Stimulated activated CD4-positive, alpha-beta T cell treated with anti-CD3 and anti-CD28 coated beads, Interleukin-15, amount 100 ng/mL, for 48 hours (primary cell): Measurements from ENCODE around the gene DGKZ.

Experiments used
- DNase-seq, 2 donors: peaks; one replicate each; pipeline ENCODE4 v3.0.0-alpha.2; 2020; ENCODE audit warnings: low read depth in 2 of 2

The DGKZ gene

DNA sequence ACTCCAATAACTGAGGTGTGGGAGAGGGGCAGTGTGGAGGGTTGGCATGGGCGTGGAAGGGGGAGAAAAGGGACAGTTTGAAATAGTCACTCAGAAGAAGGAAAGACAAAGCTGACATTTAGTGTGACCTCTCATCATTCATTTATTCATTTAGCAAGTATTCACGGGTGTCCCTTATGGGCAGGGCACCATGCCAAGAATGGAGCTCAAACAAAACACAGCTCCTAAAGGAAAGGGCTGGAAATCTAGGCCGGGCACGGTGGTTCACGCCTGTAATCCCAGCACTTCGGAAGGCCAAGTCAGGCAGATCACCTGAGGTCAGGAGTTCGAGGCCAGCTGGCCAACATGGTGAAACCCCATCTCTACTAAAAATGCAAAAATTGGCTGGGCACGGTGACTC lies 19.4 kb upstream of the DGKZ start:
- no peak for DNase-seq

DNA sequence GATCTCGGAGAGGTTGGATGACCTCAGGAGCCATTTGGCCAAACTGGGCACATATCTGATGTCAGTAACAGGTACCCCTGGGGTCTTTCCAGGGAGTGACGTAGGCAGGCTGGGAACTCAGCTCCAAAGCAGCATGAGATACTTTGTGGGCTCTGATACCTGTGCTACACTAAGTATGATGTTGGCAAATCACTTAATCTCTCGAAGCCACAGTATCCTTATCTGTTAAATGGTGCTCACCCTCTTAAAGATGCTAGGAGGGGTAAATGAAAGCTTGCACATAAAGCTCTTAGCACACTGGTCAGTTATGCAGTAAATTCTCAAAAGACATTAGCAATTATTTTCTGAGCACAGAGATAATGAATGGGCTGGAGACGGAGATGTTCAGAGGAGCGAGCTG lies 17.1 kb upstream of the DGKZ start:
- DNase-seq = no peak

DNA sequence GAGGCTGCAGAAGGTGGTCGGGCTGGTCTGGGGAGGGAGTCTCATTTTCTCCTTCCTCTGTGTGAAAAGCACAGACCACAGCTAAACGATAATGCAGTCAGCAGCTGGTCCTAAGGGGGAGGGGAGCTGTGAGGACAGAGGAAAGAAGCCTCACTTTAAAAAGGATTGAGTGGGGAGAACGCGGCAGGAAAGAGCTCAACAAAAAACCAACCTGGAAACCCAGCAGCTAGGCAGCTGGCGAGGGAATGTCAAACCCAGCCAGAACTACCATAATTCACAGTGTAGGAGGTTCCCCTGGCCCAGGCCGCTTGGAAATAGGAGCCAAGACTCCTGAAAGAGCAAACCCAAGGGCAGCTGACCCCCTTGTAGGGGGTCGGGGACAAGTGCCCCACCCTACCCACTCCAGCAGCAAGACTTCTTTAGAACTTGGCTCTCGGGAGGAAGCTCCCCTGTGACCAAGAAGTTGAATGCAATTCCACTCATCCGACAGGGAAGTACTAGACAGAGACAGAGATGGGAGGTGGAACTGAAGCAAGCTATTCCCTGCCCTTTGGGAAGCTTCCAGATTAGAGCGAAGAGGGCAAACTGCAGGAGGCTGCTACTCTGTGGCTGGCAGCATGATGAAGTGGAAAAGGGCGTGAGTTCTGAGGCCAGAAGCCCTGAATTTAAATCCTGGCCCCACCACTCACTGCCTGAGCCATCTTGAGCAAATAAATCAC lies 16.5 kb upstream of the DGKZ start:
- DNase-seq = no peak

DNA sequence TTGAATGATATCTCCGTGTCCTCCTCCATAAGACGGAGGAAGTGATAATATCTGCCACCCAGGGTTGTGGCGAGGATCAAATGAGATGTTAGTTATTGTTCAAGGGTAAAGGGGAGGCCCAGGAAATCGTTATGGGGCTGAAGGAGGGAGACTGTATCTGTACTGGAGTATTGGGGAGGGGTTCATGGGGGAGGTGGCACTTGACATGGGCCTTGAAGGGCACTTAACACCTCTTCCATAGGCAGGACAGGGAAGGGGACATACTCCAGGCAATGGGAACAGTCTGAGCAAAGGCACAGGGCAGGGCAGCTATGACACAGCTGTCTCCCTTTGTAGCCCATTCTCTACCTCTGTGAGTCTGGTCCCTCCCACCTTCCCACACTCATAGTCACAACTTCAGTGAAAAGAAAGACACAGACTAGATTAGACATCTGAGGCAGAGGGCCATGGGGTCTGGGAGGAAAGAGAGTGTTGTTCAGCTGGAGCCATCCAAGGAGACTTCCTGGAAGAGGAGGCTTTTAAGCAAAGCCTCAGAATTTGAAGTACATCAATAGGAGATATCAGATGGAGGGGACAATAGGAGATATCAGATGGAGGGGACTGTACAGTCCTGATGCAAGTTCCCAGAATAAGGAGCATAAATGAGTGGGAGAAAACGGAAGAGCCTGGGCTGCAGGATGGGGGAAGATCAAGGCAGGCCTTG lies 15.8 kb upstream of the DGKZ start:
- DNase-seq = no peak

- DNase-seq = no peak
Measured at GRCh38 chr11:46332093-46332567, 15.1 kb upstream of the DGKZ start.

- no peak for DNase-seq
Measured at GRCh38 chr11:46332568-46333393, 14.5 kb upstream of the DGKZ start.

DNA sequence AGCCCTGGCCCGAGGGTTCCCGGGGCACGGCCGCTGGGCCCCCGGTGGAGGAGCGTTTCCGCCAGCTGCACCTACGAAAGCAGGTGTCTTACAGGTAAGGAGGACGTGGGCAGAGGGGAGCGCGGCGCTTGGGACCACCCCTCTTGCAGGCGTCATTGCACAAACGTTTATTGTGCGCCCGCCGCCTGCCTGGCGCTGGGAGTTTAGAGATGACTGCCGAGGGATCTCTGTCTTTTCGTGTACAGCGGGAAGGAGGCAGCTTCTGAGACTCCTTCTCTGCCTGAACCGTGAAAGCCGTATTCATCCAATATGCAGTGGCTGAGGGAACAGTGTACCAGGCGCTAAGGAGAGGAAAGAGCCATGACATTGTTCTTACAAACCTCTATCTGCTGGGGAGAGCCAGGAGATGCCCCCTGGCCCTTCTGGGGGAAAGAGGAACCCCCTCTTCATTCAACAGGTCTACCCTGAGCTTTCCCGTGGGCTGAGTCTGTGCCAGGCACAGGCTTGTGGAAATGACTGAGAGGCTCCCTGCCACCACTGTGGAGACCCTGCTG lies 13.8 kb upstream of the DGKZ start:
- no peak for DNase-seq

DNA sequence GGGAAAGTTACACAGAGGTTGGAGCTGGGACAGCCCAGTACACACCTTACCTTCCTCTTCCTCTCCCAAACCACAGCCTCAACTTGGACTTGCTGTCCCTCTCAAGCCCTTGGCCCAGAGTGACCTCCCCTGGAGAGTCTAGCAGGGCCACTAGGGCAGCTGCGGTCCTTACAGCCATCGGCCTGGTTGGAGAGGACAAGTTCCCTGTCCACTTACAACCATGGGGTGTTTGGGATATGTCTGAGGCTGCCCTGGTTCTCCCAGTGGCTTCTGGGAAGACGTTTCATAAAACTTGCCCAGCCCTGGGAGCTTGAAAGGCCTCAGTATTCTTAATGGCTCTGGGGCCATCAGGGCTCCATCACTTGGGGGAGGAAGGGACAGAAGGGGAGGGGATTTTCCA lies 13.1 kb upstream of the DGKZ start:
- DNase-seq = no peak

DNA sequence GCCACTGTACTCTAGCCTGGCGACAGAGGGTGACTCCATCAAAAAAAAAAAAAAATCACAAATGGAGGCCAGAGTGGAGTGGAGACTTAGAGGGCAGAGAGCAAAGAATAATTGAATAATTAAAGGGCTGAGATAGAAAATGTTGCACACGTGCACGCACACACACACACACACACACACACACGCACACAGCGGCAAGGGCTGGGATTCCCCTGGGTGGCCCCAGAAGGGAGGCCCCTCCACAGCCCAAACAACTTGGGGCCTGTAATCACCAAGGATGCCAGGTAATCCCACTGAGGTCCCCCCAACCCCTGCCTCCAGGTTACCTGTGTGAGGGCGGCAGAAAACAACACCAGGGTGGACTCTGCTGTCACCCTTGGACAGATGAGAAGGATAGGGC lies 12.0 kb upstream of the DGKZ start:
- no peak for DNase-seq

- no peak for DNase-seq
Measured at GRCh38 chr11:46335890-46336562, 11.2 kb upstream of the DGKZ start.

- DNase-seq = no peak
Measured at GRCh38 chr11:46336563-46337180, 10.6 kb upstream of the DGKZ start.

GRCh38 chr11:46337626-46338345 lies 9.5 kb upstream of the DGKZ start:
- no peak for DNase-seq

- no peak for DNase-seq
Measured at GRCh38 chr11:46338636-46338987, 8.7 kb upstream of the DGKZ start.

- DNase-seq = no peak
Measured at GRCh38 chr11:46338988-46339666, 8.1 kb upstream of the DGKZ start.

GRCh38 chr11:46339816-46340215 lies 7.4 kb upstream of the DGKZ start:
- no peak for DNase-seq

DNA sequence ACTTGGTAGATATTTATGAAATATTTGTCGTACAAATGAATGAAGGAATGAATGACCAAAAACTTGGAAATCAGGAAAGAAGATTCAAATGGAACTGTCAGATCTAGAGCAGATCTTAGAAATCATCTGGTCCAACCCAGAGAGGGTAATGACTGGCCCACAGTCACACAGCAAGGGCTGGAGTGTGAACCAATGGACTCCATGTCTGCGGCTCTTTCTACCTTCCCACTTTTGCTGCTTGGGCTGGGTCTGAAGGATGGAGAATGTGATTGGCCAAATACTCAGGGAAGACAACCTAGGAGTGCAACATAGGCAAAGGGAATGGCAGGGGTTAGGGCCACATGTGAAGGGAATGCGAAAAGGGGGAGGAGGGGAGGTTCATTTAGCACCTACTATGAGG lies 5.8 kb upstream of the DGKZ start:
- DNase-seq = no peak

GRCh38 chr11:46342239-46342638 lies 5.0 kb upstream of the DGKZ start:
- no peak for DNase-seq

- DNase-seq = no peak
Measured at GRCh38 chr11:46343520-46343919, 3.7 kb upstream of the DGKZ start.

DNA sequence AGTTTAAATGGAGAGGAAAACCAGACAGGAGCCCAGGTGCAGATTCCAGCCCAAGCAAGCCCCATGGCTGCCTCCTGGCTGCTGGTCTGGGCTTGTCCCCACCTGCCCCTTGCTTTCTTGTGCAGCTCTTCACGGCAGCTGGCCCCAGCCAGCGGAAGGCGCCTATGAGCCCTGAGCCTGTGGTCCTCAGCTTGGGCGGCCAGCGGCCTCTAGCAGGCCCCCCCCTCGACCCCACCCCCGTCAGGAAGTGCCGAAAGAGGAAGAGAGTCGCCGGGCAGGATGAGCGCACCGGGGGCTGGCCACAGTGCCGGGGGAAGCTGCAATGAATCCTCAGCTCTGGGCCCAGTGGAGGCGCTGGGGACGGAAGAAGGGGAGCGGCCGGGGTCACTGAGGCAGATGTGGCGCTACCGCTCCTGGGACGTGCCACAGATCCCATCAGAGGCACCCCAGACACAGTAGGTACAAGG lies 2.1 kb upstream of the DGKZ start:
- DNase-seq = no peak

GRCh38 chr11:46345881-46346484 lies 1.3 kb upstream of the DGKZ start:
- no peak for DNase-seq
